ENCODE results near the gene CRK.

DNA sequence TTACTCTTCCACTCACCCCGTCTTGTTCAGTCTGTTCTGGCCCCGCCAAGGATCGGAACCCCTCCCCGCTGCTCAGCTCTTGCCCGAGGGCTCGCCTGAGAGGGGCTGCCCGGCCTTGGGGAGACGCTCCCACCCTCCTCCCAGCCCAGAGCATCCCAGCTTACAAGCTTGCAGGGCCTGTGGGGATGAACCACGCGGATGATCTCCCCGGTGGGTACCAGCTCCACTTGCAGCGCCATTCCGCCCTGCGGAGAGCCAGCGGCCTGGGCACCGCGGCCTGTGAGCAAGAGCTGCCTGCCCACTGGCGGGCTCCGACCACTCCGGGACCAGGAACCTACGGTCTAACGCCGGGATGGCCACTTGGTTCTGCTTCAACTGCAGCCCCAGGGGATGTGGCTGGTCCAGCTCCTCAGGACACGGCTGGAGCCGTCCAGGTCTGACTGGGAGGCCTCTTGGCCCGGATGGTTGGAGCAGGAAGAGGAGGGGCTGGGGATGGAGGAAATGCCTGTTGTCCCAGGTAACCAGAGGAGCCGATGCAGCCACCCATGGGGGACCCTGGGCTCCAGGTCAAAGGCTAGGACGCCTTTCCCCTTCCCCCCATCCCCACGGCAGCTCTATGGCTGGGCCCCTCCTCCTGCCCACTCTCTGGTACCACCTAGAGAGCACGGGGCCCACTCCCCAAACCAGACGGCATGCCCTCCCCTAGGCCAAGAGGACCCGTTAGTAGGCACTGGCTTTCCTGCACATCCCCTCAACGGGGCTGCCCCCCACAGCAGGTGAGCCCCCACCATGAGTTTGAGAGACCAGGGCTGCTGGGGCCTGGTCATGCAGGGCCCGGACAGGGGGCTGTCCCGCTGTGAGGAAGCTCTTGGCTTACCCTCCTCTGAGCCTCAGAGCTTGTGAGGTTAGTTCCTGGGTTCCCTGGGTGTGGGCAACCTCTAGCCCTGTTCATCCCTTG, 36.5 kb upstream of the CRK start, which contains the start of gene MYO1C:
- TF ChIP-seq, protein P1, sequence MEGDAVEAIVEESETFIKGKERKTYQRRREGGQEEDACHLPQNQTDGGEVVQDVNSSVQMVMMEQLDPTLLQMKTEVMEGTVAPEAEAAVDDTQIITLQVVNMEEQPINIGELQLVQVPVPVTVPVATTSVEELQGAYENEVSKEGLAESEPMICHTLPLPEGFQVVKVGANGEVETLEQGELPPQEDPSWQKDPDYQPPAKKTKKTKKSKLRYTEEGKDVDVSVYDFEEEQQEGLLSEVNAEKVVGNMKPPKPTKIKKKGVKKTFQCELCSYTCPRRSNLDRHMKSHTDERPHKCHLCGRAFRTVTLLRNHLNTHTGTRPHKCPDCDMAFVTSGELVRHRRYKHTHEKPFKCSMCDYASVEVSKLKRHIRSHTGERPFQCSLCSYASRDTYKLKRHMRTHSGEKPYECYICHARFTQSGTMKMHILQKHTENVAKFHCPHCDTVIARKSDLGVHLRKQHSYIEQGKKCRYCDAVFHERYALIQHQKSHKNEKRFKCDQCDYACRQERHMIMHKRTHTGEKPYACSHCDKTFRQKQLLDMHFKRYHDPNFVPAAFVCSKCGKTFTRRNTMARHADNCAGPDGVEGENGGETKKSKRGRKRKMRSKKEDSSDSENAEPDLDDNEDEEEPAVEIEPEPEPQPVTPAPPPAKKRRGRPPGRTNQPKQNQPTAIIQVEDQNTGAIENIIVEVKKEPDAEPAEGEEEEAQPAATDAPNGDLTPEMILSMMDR (IDR thresholded peaks at IDR 0.05; ENCODE audit: insufficient read depth, low read depth, low read length), result no peak
- TF ChIP-seq EZH2 (IDR thresholded peaks at IDR 0.05; ENCODE audit: insufficient read depth, low read length), result no peak

Data from astrocyte (in vitro differentiated cells and primary cell).